ENCODE measurements around the gene SLCO1B3. TPM values are rescaled to one million over a fixed set of nuclear protein-coding genes. Genes with fewer than 3 reads are reported as not detected.
"Not testable (repeated sequence)": the region's sequence is repeated elsewhere in the genome, so short reads cannot be mapped to it uniquely, and the experiment has no call there.

The SLCO1B3 gene, protein sequence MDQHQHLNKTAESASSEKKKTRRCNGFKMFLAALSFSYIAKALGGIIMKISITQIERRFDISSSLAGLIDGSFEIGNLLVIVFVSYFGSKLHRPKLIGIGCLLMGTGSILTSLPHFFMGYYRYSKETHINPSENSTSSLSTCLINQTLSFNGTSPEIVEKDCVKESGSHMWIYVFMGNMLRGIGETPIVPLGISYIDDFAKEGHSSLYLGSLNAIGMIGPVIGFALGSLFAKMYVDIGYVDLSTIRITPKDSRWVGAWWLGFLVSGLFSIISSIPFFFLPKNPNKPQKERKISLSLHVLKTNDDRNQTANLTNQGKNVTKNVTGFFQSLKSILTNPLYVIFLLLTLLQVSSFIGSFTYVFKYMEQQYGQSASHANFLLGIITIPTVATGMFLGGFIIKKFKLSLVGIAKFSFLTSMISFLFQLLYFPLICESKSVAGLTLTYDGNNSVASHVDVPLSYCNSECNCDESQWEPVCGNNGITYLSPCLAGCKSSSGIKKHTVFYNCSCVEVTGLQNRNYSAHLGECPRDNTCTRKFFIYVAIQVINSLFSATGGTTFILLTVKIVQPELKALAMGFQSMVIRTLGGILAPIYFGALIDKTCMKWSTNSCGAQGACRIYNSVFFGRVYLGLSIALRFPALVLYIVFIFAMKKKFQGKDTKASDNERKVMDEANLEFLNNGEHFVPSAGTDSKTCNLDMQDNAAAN
- not detected in 3 replicates for total RNA-seq
- long read RNA-seq = 0 reads

DNA sequence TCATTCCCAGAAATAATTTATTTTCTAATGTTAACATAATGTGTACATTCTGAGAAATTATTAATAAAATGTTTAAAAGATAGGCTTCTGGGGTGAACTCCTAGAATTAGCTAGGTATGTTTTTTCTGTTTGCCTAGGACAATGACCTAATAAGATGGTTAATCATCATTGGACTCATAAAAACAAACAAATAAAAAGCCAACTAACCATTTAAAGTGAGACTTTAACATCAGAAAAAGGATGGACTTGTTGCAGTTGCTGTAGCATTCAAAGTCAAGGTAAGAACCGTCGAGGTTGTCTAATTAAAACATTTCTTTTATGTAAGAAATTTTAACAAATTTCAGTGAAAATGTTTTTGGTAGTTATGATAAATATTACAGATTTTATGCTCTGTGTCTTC, at the start of gene SLCO1B3:
TSS of gene SLCO1B3 (plus strand) at position 219 of the 400 bp plus-strand sequence. CDS start 5,034 bp downstream, outside the sequence.
- H3K36me3 Mint-ChIP-seq (ENCODE audit: low read depth) = no peaks in the 10 kb centered on the region
- TF ChIP-seq, protein P1, sequence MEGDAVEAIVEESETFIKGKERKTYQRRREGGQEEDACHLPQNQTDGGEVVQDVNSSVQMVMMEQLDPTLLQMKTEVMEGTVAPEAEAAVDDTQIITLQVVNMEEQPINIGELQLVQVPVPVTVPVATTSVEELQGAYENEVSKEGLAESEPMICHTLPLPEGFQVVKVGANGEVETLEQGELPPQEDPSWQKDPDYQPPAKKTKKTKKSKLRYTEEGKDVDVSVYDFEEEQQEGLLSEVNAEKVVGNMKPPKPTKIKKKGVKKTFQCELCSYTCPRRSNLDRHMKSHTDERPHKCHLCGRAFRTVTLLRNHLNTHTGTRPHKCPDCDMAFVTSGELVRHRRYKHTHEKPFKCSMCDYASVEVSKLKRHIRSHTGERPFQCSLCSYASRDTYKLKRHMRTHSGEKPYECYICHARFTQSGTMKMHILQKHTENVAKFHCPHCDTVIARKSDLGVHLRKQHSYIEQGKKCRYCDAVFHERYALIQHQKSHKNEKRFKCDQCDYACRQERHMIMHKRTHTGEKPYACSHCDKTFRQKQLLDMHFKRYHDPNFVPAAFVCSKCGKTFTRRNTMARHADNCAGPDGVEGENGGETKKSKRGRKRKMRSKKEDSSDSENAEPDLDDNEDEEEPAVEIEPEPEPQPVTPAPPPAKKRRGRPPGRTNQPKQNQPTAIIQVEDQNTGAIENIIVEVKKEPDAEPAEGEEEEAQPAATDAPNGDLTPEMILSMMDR (IDR thresholded peaks at IDR 0.05) = no peak
- peaks cover 2% of the 10 kb centered on the region for H3K27me3 Mint-ChIP-seq (ENCODE audit: low read depth)
- no peak within 1 kb of the TSS for H3K27ac Mint-ChIP-seq (ENCODE audit: unreplicated experiment)
- no peaks in the 10 kb centered on the region for H3K9me3 Mint-ChIP-seq (ENCODE audit: low read depth)
- H3K4me1 Mint-ChIP-seq (ENCODE audit: low read depth) = no peaks in the 10 kb centered on the region
- H3K4me3 Mint-ChIP-seq (ENCODE audit: unreplicated experiment) = no peak within 1 kb of the TSS
- no peak for DNase-seq (ENCODE audit: low spot score)

DNA sequence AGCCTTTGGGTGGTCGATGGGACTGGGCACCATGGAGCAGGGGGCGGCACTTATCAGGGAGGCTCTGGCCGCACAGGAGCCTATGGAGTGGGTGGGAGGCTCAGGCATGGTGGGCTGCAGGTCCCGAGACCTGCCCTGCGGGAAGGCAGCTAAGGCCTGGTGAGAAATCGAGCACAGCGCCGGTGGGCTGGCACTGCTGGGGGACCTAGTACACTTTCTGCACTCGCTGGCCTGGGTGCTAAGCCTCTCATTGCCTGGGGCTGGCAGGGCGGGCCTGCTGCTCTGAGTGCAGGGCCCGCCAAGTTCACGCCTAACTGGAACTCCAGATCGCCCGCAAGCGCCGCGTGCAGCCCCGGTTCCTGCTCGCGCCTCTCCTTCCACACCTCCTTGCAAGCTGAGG, 33.1 kb upstream of the SLCO1B3 start:
- Mint-ChIP-seq H3K36me3 (ENCODE audit: low read depth) (peaks cover 3% of the 10 kb centered on the region), H3K4me1 (ENCODE audit: low read depth) (no peaks in the 10 kb centered on the region), H3K9me3 (ENCODE audit: low read depth) (peaks cover 10% of the 10 kb centered on the region), H3K27ac (ENCODE audit: unreplicated experiment) (no peak overlapping the region), H3K27me3 (ENCODE audit: low read depth) (no peaks in the 10 kb centered on the region), H3K4me3 (ENCODE audit: unreplicated experiment) (no peak overlapping the region)
- DNase-seq (ENCODE audit: low spot score) = peak; percentile 84
- TF ChIP-seq, protein P1 (IDR thresholded peaks at IDR 0.05) = no peak

DNA sequence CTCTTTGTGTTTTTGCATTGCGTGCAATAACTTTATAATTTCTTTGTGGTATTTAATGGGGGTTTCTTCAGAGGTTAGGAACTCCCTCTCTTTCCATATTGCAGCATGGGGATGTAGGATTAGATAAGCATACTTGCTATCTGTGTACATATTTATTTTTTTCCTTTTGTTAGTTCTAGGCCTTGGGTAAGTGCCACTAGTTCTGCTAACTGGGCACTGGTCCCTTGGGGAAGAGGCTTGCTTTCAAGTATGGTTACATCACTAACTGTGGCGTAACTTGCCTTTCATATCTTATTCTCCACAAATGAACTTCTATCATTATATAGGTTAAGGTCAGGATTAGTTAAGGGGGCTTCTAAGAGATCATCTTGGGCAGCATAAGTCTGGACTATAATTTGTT, 31.5 kb upstream of the SLCO1B3 start:
- H3K36me3 Mint-ChIP-seq (ENCODE audit: low read depth) = peaks cover 3% of the 10 kb centered on the region
- DNase-seq (ENCODE audit: low spot score) = no peak
- peaks cover 10% of the 10 kb centered on the region for H3K9me3 Mint-ChIP-seq (ENCODE audit: low read depth)
- H3K4me1 Mint-ChIP-seq (ENCODE audit: low read depth) = no peaks in the 10 kb centered on the region
- no peak overlapping the region for H3K27ac Mint-ChIP-seq (ENCODE audit: unreplicated experiment)
- H3K4me3 Mint-ChIP-seq (ENCODE audit: unreplicated experiment) = no peak overlapping the region
- H3K27me3 Mint-ChIP-seq (ENCODE audit: low read depth) = no peaks in the 10 kb centered on the region
- TF ChIP-seq, protein P1 (IDR thresholded peaks at IDR 0.05) = no peak

DNA sequence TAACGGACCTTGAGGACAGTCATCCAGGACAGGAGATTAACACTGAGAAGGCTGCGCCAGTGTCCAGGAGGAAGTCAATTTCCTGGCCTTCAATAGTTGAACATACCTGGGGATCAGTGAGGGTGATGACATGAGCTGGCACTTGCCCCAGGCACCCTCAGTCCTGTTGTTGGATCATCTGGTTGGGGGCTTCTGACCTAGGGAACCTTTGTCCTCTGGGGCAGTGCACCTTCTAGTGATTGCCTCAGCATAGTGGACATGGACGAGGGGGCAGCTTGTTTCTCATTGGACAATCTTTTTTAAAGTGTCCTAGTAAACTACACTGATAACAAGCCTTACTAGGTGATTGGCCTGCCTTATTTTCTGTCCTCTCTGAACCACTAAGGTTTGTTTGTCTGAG, 30.5 kb upstream of the SLCO1B3 start:
- not testable (repeated sequence) for DNase-seq (ENCODE audit: low spot score); H3K4me1 Mint-ChIP-seq (ENCODE audit: low read depth); H3K4me3 Mint-ChIP-seq (ENCODE audit: unreplicated experiment); H3K27me3 Mint-ChIP-seq (ENCODE audit: low read depth); H3K27ac Mint-ChIP-seq (ENCODE audit: unreplicated experiment); H3K36me3 Mint-ChIP-seq (ENCODE audit: low read depth)
- H3K9me3 Mint-ChIP-seq (ENCODE audit: low read depth) = peaks cover 10% of the 10 kb centered on the region

DNA sequence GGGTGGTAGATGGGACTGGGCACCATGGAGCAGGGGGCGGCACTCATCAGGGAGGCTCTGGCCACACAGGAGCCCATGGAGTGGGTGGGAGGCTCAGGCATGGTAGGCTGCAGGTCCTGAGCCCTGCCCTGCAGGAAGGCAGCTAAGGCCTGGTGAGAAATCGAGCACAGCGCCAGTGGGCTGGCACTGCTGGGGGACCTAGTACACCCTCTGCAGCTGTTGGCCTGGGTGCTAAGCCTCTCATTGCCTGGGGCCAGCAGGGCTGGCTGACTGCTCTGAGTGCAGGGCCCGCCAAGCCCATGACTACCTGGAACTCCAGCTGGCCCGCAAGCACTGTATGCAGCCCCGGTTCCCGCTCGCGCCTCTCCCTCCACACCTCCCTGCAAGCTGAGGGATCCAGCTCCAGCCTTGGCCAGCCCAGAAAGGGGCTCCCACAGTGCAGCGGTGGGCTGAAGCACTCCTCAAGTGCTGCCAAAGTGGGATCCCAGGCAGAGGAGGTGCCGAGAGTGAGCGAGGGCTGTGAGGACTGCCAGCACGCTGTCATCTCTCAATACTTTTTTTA, 26.6 kb upstream of the SLCO1B3 start:
- H3K4me3 Mint-ChIP-seq (ENCODE audit: unreplicated experiment); H3K27me3 Mint-ChIP-seq (ENCODE audit: low read depth); H3K4me1 Mint-ChIP-seq (ENCODE audit: low read depth); DNase-seq (ENCODE audit: low spot score); H3K27ac Mint-ChIP-seq (ENCODE audit: unreplicated experiment); H3K36me3 Mint-ChIP-seq (ENCODE audit: low read depth): not testable (repeated sequence)
- H3K9me3 Mint-ChIP-seq (ENCODE audit: low read depth) = peaks cover 13% of the 10 kb centered on the region

DNA sequence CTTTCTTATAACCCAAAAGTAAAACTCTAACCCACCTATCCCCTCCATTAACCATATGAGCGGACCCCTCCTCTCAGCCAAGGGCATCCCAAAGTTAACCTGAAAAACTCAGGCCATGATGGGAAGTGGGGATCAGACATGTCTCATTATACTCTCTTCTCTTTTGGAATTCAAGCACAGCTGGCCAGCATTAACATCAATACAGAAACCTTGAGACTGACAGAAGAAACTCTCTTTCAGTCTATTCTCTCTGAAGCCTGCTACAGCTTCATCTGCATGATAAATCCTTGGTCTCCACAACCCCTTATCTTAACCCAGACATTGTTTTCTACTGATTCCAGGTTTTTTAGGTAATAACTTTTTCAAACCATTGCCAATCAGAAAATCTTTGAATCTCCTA, 17.5 kb upstream of the SLCO1B3 start:
- H3K4me3 Mint-ChIP-seq (ENCODE audit: unreplicated experiment) = no peak overlapping the region
- no peaks in the 10 kb centered on the region for H3K36me3 Mint-ChIP-seq (ENCODE audit: low read depth)
- peaks cover 9% of the 10 kb centered on the region for H3K9me3 Mint-ChIP-seq (ENCODE audit: low read depth)
- no peaks in the 10 kb centered on the region for H3K4me1 Mint-ChIP-seq (ENCODE audit: low read depth)
- TF ChIP-seq, protein P1 (IDR thresholded peaks at IDR 0.05) = no peak
- H3K27ac Mint-ChIP-seq (ENCODE audit: unreplicated experiment) = no peak overlapping the region
- no peak for DNase-seq (ENCODE audit: low spot score)
- no peaks in the 10 kb centered on the region for H3K27me3 Mint-ChIP-seq (ENCODE audit: low read depth)
